ENCODE measurements around the gene OR2L13.

The OR2L13 gene

DNA sequence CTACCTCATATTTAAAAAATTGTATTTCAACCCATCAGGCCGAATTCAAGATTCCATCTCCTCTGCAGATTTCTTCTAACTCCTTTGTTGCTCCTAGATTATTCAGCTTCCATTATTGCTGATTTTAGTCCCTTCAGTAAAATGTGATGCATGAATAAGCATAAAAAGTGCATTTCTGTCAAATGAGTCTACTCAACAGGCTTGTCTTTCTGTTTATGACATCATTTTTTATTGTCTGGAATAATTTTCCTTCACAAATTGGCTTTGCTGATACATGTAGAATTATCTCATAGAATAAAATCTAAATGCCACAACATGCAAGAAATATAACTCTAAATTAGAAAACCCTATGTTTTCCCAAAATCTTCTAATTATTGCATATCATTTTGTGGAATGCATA, 48.3 kb downstream of the OR2L13 start:
- TF ChIP-seq, protein P1, sequence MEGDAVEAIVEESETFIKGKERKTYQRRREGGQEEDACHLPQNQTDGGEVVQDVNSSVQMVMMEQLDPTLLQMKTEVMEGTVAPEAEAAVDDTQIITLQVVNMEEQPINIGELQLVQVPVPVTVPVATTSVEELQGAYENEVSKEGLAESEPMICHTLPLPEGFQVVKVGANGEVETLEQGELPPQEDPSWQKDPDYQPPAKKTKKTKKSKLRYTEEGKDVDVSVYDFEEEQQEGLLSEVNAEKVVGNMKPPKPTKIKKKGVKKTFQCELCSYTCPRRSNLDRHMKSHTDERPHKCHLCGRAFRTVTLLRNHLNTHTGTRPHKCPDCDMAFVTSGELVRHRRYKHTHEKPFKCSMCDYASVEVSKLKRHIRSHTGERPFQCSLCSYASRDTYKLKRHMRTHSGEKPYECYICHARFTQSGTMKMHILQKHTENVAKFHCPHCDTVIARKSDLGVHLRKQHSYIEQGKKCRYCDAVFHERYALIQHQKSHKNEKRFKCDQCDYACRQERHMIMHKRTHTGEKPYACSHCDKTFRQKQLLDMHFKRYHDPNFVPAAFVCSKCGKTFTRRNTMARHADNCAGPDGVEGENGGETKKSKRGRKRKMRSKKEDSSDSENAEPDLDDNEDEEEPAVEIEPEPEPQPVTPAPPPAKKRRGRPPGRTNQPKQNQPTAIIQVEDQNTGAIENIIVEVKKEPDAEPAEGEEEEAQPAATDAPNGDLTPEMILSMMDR (IDR thresholded peaks at IDR 0.05): no peak

DNA sequence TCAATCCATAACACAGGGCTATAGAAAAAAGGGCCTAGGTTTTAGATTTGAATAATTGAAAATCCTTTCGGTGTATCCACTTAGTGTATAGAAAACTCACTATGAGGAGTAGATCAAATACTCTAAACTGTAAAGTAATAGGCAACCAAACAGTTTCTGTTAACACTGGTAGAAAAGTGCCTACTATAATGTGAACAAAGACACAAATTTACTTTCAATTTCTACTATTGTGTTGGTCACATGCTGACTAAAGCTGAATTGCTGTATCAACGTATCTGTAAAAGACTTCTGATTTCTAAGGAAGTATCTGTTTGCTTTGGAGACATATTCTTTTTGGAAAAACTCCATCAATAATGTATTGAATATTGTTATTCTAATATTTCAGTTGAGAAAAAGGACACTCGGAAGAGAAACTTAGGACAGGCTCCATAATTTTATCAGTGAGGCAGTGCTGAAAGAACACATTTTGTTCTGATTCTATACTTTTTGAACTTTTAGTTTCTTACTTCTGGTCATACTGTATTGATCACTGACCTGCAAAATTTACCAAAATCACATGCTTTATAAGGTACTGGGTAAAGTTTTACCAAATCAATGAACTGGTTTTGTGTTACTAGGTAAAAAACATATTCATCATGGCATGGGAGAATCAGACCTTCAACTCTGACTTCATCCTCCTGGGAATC, 49.7 kb downstream of the OR2L13 start, which contains the start of gene OR2M5:
TSS of gene OR2M5 (plus strand) at position 636 of the 686 bp plus-strand sequence. CDS start at position 636, 0 bp downstream.
- TF ChIP-seq, protein P1 (IDR thresholded peaks at IDR 0.05): no peak

All from LNCAP (cell line).